Activated T-cell treated with anti-CD3 and anti-CD28 coated beads for 1 hour (primary cell): ENCODE data around the gene CFAP141.
"Not testable (repeated sequence)": the region's sequence is repeated elsewhere in the genome, so short reads cannot be mapped to it uniquely, and the experiment has no call there.

ENCODE experiments used
- DNase-seq: peaks from one replicate; pipeline ENCODE4 v3.0.0-alpha.2; 2020; ENCODE audit warnings: low read depth

Gene CFAP141

DNA sequence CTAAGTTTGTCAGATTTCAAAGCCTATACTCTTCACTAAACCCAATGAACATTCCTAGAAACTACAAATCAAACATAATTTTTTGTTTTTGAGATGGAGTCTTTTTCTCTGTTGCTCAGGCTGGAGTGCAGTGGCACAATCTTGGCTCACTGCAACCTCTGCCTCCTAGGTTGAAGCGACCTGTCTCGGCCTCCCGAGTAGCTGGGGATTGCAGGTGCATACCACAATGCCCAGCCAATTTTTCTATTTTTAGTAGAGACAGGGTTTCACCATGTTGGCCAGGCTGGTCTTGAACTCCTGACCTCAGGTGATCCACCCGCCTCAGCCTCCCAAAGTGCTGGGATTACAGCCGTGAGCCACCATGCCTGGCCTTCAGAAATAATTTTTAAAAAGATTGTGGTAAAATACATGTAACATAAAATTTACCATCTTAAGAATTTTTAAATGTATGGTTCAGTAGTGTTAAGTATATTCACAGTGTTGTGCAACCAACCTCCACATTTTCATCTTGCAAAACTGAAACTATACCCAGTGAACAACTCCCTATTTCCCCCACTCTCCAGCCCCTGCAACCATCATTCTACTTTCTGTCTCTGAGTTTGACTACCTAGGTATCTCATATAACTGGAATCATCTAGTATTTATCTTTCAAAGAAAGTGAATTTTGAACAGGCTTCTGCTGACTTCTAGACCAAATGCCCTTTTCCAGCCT is 2.7 kb upstream of the CFAP141 start:
- DNase-seq: no peak

- DNase-seq: no peak
These were observed 1.1 kb upstream of the CFAP141 start for GRCh38 chr1:154207262-154207661.

DNA sequence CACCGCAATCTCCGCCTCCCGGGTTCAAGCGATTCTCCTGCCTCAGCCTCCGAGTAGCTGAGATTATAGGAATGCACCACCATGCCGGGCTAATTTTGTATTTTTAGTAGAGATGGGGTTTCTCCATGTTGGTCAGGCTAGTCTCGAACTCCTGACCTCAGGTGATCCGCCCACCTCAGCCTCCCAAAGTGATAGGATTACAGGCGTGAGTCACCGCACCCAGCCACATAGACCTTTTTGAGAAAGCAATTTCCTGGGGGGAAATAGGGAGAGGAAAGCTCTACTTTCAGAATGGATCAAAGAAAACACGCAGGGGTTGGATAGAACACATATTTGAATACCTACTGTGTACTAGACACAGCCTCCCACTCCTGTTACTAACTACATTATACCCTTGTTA is 355 bp downstream of the CFAP141 start:
- not testable (repeated sequence) for DNase-seq

- DNase-seq: no peak
These were observed 6.6 kb downstream of the CFAP141 start for GRCh38 chr1:154199563-154199879.

GRCh38 chr1:154198756-154199562 is 7.2 kb downstream of the CFAP141 start:
- no peak for DNase-seq

DNA sequence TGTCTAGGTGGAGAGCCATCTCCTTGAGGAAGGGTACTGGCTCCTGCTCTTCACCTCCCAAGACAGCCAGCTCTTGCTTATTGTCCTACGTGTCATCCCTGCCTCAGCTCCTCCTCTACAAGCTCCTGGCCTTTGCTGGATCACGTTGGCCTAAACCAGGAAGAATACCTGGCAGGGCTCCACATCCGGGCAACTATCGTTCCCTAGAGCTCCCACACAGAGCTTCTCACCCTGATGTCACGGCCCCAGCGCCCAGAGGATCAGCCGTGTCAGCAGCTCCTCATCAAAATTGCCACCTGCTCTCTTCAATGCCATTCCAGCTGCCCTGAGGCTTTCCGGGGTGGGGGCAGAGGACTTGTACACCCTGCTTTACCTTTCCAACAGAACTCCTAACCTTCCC is 12.3 kb downstream of the CFAP141 start:
- DNase-seq: no peak

DNA sequence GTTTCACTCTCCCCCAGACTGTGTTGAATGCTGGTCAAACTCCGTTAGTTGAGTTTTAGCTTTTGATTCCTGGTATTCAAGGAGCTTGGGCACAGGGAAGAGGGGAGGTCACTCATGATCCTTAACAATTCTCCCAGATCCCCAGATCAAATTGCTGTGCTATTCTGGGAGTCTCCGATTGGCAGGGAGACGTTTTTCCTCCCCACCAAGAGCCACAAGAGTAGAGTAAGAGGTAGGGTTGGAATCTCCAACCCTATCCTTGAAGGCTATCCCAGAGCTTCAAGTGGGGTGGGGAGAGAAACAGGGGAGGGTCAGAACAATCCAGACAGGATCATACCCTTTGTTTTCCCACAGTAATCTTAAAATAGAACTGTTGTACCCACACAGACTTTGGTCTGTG is 13.7 kb downstream of the CFAP141 start:
- no peak for DNase-seq

- DNase-seq: no peak
These were observed 14.1 kb downstream of the CFAP141 start, which contains the start of gene TPM3 for GRCh38 chr1:154191990-154192461. Gene TPM3, minus strand, starts transcription at chr1:154192100. Its CDS starts 82 bp downstream, at chr1:154192018.

GRCh38 chr1:154190550-154190949 is 15.6 kb downstream of the CFAP141 start:
- DNase-seq: no peak

GRCh38 chr1:154186852-154187501 is 19.2 kb downstream of the CFAP141 start:
- DNase-seq: no peak

DNA sequence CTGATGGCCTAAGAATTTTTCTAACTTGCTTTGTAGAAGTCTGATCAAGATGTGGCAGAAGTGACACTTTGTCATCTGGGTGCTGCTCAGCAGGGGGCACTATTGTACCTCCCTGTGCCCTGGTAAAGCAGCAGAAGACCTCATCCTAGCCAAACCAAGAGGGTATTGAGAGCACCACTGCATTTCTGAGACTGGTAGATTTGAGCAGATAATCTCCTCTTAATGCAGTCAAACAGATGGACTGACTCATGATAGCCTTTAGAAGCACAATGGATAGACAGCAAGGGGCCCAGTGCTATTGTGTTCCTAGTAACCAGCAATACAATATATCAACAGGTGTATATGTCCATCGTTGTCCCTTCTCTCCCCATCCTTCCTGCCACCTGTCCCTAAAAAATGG is 20.0 kb downstream of the CFAP141 start:
- DNase-seq: peak; percentile 41

DNA sequence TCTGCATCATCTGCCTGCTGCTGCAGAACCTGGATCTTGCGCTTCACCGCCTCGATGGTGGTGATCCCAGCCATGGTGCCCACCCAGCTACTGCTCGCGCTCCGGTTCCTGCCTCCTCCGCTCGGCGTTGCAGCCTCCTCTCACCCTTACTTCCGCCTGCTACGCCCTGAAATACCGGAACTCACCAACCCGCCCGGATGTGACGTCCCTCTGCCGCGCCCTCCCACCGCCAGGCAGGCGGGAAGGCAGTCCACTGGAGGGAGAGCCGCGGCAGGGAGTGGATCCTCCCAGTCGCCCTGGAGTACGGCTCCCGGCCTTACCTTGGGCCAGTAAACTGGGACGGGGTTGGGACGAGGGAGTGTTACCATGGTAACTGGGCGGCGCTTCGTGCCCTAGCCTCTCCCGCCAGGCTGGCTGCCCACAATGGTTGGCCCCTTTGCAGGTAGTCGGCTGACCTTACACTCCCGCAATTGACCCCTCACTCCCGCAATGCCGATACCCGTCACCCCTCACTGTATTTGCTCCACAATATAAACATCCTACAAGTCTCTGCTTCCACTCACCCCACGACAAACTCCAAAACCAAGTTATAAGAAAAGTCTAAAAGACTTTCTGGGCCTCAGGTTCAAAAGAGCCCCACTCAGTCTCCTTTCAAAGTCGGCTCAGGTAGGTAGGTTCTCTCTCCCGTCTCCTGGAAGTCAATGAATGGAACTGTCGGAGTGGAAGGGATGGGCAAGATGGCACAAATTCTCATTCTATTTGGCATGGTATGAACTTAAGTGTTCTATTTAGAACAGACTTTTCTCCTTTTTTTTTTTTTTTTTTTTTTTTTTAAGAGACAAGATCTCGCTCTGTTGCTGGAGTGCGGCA is 22.9 kb downstream of the CFAP141 start:
- DNase-seq: peak; percentile 88

DNA sequence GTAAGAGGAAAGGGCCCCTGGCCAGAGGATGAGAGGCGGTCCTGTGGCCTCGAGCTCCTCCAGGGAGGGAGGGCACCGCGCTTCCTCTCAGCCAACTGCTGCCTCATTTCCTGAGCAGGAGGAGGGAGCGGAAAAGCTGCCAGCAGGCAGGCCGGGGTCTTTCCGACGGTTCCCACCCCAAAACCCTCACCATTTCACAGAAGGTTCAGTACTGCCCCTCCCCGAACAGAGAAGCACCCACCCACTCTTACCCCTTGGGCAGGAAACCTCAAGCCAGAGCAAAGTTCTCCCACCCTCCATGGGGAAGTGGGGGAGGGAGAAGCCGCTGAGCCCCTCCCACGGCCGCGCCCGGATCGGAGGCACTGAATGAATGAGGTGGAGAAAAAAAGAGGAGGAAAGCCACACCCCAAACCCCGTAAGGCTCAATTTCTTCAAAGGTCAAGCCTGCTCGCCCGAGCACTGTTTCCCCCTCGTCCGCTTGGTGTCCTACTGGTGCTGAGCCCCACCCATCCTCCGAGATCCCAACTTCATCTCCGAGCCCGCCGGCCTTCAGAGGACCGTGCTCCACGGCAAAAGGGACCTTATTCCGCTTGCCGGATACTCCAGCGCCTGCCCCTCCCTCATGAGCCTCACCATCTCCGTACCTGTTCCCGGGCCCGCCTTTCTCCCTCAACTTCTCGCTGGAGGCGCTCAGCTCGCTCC is 23.6 kb downstream of the CFAP141 start:
- DNase-seq: peak; percentile 30

- DNase-seq: no peak
These were observed 24.2 kb downstream of the CFAP141 start for GRCh38 chr1:154181944-154182343.

DNA sequence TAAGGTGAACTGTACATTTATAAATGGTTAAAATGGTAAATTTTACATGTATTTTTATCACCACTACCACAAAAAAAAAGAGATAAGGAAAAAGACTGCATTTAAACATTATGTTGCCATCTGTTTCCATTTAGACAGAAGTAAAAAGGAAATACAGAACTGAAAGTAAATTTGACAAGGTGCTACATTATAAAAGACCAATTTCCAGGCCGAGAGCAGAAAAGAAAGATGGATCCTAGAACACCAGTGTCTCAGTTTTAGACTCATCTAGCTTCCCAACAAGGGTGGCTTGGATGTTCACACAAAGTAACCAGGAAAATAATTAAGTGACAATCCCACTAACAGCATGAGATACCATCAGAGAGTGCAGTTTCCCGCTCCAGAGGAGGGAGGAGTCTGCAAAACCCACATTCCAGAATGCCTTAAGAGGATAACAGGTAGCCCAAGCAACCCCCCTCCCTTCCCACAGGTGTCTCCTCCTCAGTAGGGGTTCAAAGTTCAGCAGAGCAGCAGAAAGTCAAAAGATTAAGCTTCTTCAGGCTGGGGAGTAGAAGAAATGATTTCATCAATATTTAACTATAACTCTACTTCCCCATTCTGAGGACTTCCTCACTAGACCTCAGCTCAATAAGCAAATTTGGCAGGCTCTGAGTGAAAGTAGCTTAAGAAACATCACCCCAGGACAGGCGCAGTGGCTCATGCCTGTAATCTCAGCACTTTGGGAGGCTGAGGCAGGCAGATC is 26.0 kb downstream of the CFAP141 start:
- DNase-seq: no peak

DNA sequence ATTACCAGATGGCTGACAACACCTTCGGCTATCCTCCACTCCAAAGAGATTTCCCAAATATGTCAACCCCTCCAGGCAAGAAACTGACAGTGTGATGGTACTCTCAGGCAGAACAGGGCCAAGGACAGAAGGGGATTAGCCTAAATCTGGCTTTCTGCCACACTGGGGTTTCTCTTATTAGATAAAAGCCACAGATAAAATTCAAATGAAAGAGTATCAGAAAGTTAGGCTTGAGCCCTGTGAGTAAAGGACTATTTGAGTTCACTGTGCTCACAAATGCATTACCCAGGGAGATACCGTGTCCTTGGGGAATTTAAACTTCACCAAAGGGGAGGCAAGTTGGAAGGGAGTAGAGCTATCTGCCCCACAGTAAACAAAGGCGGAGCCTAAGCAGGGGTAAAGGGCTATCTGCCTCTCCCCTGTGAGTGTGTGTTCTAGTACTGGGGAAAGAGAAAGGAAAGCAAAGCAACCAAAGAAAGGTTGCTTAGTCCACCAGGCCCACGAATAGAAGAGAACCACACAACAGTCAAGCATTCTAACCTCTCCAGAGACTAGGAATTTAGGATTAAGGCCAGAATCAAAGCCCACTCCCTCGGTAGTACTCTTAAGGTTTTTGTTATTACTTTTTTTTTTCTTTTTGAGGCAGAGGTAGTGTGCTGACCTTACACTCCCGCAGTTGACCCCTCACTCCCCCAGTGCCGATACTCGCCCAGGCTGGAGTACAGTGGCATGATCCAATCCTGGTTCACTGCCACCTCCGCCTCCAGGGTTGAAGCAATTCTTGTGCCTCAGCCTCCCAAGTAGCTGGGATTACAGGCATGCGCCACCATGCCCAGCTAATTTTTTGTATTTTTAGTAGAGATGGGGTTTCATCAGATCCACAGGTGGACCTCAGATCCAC is 27.0 kb downstream of the CFAP141 start:
- no peak for DNase-seq

GRCh38 chr1:154178013-154178412 is 28.1 kb downstream of the CFAP141 start:
- DNase-seq: no peak

- no peak for DNase-seq
These were observed 29.8 kb downstream of the CFAP141 start for GRCh38 chr1:154176337-154176736.

DNA sequence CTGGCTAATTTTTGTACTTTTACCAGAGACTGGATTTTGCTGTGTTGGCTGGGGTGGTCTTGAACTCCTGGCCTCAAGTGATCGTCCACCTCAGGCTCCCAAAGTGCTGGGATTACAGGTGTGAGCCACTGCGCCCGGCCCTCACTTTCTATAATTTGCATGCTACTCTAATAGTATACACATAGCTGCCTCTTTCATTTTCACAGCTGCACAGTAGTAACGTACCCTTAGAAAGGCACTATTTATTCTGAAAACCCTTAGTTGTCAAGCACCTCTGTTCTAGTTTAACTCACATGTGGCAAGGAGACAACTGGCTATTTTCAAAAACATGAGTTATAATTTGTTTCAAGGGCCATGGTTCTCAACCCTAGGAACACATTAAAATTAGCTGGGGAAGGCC is 31.5 kb downstream of the CFAP141 start:
- no peak for DNase-seq

GRCh38 chr1:154171880-154172279 is 34.3 kb downstream of the CFAP141 start:
- no peak for DNase-seq
